ENCODE data around the gene APOBEC3A. TPM values are rescaled to one million over a fixed set of nuclear protein-coding genes. Genes with fewer than 3 reads are reported as not detected.

The APOBEC3A gene
- total RNA-seq, 4 donors from 2014 or later, result 0.75 to 0.76 TPM; not detected in 2

DNA sequence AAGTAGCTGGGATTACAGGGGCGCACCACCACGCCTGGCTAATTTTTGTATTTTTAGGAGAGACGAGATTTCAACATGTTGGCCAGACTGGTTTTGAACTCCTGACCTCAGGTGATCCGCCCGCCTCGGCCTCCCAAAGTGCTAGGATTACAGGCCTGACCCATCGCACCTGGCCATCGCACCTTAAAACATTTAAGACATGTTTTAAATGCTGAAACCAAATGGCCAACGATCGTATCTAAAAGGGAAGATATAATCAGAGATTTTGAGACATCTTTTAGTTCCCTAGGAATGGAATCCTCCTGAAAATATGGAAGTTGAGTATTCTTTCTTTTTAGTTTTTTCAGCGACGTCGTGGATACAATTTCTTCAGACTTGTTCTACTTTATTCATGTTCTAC, 21.8 kb upstream of the APOBEC3A start:
- Histone ChIP-seq H3K27ac (no peak overlapping the region), H3K9me3 (no peaks in the 10 kb centered on the region), H3K4me1 (no peaks in the 10 kb centered on the region), H3K4me3 (no peak overlapping the region), H3K27me3 (peaks cover 0 to under 1% (median 0%) of the 10 kb centered on the region in 3 donors), H3K36me3 (no peaks in the 10 kb centered on the region)
- in situ Hi-C loops (cut with MboI; ENCODE audit: low sequenced_read_pairs in 4 of 4), result no loop called here
- DNase-seq (no peak), ATAC-seq (no peak)
- TF ChIP-seq POLR2A (IDR thresholded peaks at IDR 0.05), result no peak
- TF ChIP-seq, protein P1, sequence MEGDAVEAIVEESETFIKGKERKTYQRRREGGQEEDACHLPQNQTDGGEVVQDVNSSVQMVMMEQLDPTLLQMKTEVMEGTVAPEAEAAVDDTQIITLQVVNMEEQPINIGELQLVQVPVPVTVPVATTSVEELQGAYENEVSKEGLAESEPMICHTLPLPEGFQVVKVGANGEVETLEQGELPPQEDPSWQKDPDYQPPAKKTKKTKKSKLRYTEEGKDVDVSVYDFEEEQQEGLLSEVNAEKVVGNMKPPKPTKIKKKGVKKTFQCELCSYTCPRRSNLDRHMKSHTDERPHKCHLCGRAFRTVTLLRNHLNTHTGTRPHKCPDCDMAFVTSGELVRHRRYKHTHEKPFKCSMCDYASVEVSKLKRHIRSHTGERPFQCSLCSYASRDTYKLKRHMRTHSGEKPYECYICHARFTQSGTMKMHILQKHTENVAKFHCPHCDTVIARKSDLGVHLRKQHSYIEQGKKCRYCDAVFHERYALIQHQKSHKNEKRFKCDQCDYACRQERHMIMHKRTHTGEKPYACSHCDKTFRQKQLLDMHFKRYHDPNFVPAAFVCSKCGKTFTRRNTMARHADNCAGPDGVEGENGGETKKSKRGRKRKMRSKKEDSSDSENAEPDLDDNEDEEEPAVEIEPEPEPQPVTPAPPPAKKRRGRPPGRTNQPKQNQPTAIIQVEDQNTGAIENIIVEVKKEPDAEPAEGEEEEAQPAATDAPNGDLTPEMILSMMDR (IDR thresholded peaks at IDR 0.05 in 4 of 5, conservative IDR thresholded peaks at IDR 0.05 in 1 of 5), result no peak
- intact Hi-C loops (cut with DNase I; ENCODE audit: low total_unique reads), result no loop called here

GRCh38 chr22:38936562-38936961, 20.8 kb upstream of the APOBEC3A start:
- H3K9me3 ChIP-seq, result no peaks in the 10 kb centered on the region
- in situ Hi-C loops (cut with MboI; ENCODE audit: low sequenced_read_pairs in 4 of 4) (no loop called here), intact Hi-C loops (cut with DNase I; ENCODE audit: low total_unique reads) (no loop called here)
- no peak overlapping the region for H3K4me3 ChIP-seq
- no peaks in the 10 kb centered on the region for H3K4me1 ChIP-seq
- H3K27me3 ChIP-seq, result peaks cover 0 to 8% (median 0%) of the 10 kb centered on the region in 3 donors
- no peaks in the 10 kb centered on the region for H3K36me3 ChIP-seq
- H3K27ac ChIP-seq, result no peak overlapping the region
- TF ChIP-seq, protein P1 (IDR thresholded peaks at IDR 0.05 in 4 of 5, conservative IDR thresholded peaks at IDR 0.05 in 1 of 5), result no peak
- TF ChIP-seq POLR2A (IDR thresholded peaks at IDR 0.05), result no peak
- ATAC-seq (no peak), DNase-seq (no peak)

GRCh38 chr22:38937036-38937435, 20.4 kb upstream of the APOBEC3A start:
- intact Hi-C loops (cut with DNase I; ENCODE audit: low total_unique reads) (no loop called here), in situ Hi-C loops (cut with MboI; ENCODE audit: low sequenced_read_pairs in 4 of 4) (no loop called here)
- no peak for DNase-seq
- H3K36me3 ChIP-seq, result no peaks in the 10 kb centered on the region
- ATAC-seq, result no peak
- no peak overlapping the region for H3K27ac ChIP-seq
- no peaks in the 10 kb centered on the region for H3K4me1 ChIP-seq
- H3K4me3 ChIP-seq, result no peak overlapping the region
- TF ChIP-seq, protein P1 (IDR thresholded peaks at IDR 0.05 in 4 of 5, conservative IDR thresholded peaks at IDR 0.05 in 1 of 5), result no peak
- no peak for TF ChIP-seq POLR2A (IDR thresholded peaks at IDR 0.05)
- H3K9me3 ChIP-seq, result no peaks in the 10 kb centered on the region
- H3K27me3 ChIP-seq, result peaks cover 0 to 13% (median 0%) of the 10 kb centered on the region in 3 donors

DNA sequence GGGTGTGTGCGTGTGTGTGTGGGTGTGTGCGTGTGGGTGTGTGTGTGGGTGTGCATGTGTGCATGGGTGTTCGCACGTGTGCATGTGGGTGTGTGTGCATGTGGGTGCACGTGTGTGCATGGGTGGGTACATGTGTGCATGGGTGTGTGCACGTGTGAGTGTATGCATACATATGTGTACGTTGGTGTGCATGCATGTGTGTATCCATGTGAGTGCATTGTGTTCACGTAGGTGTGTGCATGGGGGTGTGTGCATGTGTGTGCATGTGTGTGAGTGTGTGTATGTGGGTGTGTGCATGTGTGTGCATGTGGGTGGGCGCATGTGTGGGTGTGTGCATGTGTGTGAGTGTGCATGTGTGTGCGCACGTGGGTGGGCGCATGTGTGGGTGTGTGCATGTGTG, 19.9 kb upstream of the APOBEC3A start:
- no peaks in the 10 kb centered on the region for H3K36me3 ChIP-seq
- DNase-seq (no peak), ATAC-seq (no peak)
- H3K4me1 ChIP-seq, result no peaks in the 10 kb centered on the region
- in situ Hi-C loops (cut with MboI; ENCODE audit: low sequenced_read_pairs in 4 of 4), result no loop called here
- H3K27ac ChIP-seq, result no peak overlapping the region
- H3K4me3 ChIP-seq, result no peak overlapping the region
- TF ChIP-seq, protein P1 (IDR thresholded peaks at IDR 0.05 in 4 of 5, conservative IDR thresholded peaks at IDR 0.05 in 1 of 5), result no peak
- no peak for TF ChIP-seq POLR2A (IDR thresholded peaks at IDR 0.05)
- intact Hi-C loops (cut with DNase I; ENCODE audit: low total_unique reads), result no loop called here
- no peaks in the 10 kb centered on the region for H3K9me3 ChIP-seq
- H3K27me3 ChIP-seq, result peaks cover 2 to 18% (median 4%) of the 10 kb centered on the region in 3 donors

DNA sequence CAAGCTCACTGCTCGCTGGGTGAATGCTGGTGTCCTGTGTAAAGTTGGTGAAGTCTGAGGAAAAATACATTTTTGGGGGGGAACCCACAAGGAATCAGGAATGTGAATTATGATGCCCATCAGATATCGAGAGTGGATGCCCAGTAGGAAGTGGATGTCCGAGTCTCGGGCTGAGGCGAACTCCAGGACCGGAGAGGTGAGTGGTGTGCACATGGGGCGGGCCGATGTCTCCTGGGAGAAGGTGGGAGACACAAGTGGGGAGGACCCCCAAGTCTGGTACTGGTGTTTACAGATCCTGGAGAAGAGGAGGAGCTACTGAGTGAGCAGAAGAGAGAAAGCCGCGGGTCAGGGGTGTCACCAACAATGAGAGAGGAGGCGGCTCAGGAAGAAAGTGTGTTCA, 19.2 kb upstream of the APOBEC3A start:
- Histone ChIP-seq H3K4me3 (no peak overlapping the region), H3K9me3 (no peaks in the 10 kb centered on the region), H3K4me1 (no peaks in the 10 kb centered on the region), H3K27ac (no peak overlapping the region), H3K27me3 (peaks cover 9 to 23% (median 11%) of the 10 kb centered on the region in 3 donors), H3K36me3 (no peaks in the 10 kb centered on the region)
- intact Hi-C loops (cut with DNase I; ENCODE audit: low total_unique reads), result no loop called here
- DNase-seq, result no peak
- TF ChIP-seq, protein P1 (IDR thresholded peaks at IDR 0.05 in 4 of 5, conservative IDR thresholded peaks at IDR 0.05 in 1 of 5), result no peak
- TF ChIP-seq POLR2A (IDR thresholded peaks at IDR 0.05), result no peak
- ATAC-seq, result no peak
- in situ Hi-C loops (cut with MboI; ENCODE audit: low sequenced_read_pairs in 4 of 4), result no loop called here
